Tibial nerve (tissue), 4 donors: ENCODE data around the gene ARHGEF28.

Experiments
- CTCF ChIP-seq, 5 experiments: fragments of 200-600 bp in 3 of 5; fragments of 450-650 bp in 2 of 5; sonication (generic) in 3 of 5; IDR thresholded peaks; one replicate each; pipeline ENCODE4 v1.5.1; 2016 to 2019; ENCODE audit warnings: antibody characterized with exemption in 5 of 5, mild to moderate bottlenecking in 3 of 5, moderate library complexity in 2 of 5
- EP300 ChIP-seq, 2 donors: sonication (generic); formaldehyde crosslinking; IDR thresholded peaks; one replicate each; pipeline ENCODE4 v1.6.1; 2017; ENCODE audit warnings: antibody characterized with exemption in 2 of 2, mild to moderate bottlenecking in 1 of 2
- POLR2A ChIP-seq, 2 donors: fragments of 450-650 bp; IDR thresholded peaks; one replicate each; pipeline ENCODE4 v1.6.1; 2017; ENCODE audit warnings: antibody characterized with exemption in 2 of 2, mild to moderate bottlenecking in 2 of 2, moderate library complexity in 2 of 2

GRCh38 chr5:73732045-73732444, 106.0 kb downstream of the ARHGEF28 start:
- TF ChIP-seq CTCF (IDR thresholded peaks at IDR 0.05): no peak
- TF ChIP-seq POLR2A (IDR thresholded peaks at IDR 0.05): no peak
- TF ChIP-seq EP300 (IDR thresholded peaks at IDR 0.05): no peak
